Measurements from ENCODE around the gene SLC35B2. TPM values are rescaled to one million over a fixed set of nuclear protein-coding genes. Genes with fewer than 3 reads are reported as not detected.

The SLC35B2 gene
- total and polyA plus RNA-seq, 9 of the 15 experiments (the other 6 are each of a cell fraction or from before 2014, with no cell fraction given), result 14.5 to 59.1 (median 47.1) TPM

- TF ChIP-seq, protein P1, sequence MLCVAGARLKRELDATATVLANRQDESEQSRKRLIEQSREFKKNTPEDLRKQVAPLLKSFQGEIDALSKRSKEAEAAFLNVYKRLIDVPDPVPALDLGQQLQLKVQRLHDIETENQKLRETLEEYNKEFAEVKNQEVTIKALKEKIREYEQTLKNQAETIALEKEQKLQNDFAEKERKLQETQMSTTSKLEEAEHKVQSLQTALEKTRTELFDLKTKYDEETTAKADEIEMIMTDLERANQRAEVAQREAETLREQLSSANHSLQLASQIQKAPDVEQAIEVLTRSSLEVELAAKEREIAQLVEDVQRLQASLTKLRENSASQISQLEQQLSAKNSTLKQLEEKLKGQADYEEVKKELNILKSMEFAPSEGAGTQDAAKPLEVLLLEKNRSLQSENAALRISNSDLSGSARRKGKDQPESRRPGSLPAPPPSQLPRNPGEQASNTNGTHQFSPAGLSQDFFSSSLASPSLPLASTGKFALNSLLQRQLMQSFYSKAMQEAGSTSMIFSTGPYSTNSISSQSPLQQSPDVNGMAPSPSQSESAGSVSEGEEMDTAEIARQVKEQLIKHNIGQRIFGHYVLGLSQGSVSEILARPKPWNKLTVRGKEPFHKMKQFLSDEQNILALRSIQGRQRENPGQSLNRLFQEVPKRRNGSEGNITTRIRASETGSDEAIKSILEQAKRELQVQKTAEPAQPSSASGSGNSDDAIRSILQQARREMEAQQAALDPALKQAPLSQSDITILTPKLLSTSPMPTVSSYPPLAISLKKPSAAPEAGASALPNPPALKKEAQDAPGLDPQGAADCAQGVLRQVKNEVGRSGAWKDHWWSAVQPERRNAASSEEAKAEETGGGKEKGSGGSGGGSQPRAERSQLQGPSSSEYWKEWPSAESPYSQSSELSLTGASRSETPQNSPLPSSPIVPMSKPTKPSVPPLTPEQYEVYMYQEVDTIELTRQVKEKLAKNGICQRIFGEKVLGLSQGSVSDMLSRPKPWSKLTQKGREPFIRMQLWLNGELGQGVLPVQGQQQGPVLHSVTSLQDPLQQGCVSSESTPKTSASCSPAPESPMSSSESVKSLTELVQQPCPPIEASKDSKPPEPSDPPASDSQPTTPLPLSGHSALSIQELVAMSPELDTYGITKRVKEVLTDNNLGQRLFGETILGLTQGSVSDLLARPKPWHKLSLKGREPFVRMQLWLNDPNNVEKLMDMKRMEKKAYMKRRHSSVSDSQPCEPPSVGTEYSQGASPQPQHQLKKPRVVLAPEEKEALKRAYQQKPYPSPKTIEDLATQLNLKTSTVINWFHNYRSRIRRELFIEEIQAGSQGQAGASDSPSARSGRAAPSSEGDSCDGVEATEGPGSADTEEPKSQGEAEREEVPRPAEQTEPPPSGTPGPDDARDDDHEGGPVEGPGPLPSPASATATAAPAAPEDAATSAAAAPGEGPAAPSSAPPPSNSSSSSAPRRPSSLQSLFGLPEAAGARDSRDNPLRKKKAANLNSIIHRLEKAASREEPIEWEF (CRISPR knock-in tag; IDR thresholded peaks at IDR 0.05), result no peak
- TF ChIP-seq HNRNPL (IDR thresholded peaks at IDR 0.05; ENCODE audit: low read depth, low read length) (peak; percentile 64; the same call in 1 of the 2 replicates), ATF6 (CRISPR knock-in tag; IDR thresholded peaks at IDR 0.05) (no peak), DNMT1 (IDR thresholded peaks at IDR 0.05) (no peak), ZEB2 (IDR thresholded peaks at IDR 0.05) (no peak), MBD2 (IDR thresholded peaks at IDR 0.05; ENCODE audit: borderline replicate concordance, low read depth) (0 out of 2 replicates have a peak, but pooled peaks have one; percentile 36), ZNF395 (CRISPR knock-in tag; IDR thresholded peaks at IDR 0.05) (no peak), ZNF124 (CRISPR knock-in tag; IDR thresholded peaks at IDR 0.05) (no peak), RAD21 (CRISPR knock-in tag; conservative IDR thresholded peaks at IDR 0.05 in 1 of 2, IDR thresholded peaks at IDR 0.05 in 1 of 2) (peak; percentile 23 to 75; a peak in 2 of 4 replicates), KAT8 (IDR thresholded peaks at IDR 0.05; ENCODE audit: low read depth) (no peak), ZNF449 (CRISPR knock-in tag; IDR thresholded peaks at IDR 0.05) (no peak), ZNF3 (CRISPR knock-in tag; IDR thresholded peaks at IDR 0.05) (no peak)
- TF ChIP-seq, protein P2, sequence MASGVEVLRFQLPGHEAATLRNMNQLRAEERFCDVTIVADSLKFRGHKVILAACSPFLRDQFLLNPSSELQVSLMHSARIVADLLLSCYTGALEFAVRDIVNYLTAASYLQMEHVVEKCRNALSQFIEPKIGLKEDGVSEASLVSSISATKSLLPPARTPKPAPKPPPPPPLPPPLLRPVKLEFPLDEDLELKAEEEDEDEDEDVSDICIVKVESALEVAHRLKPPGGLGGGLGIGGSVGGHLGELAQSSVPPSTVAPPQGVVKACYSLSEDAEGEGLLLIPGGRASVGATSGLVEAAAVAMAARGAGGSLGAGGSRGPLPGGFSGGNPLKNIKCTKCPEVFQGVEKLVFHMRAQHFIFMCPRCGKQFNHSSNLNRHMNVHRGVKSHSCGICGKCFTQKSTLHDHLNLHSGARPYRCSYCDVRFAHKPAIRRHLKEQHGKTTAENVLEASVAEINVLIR (CRISPR knock-in tag; IDR thresholded peaks at IDR 0.05), result no peak
Measured at GRCh38 chr6:44265007-44265721, 7.8 kb upstream of the SLC35B2 start, which contains the start of gene NFKBIE (continued).

Data from K562 (cell line).